Astrocyte (in vitro differentiated cells and primary cell): ENCODE measurements around the gene HIF1AN. TPM values are rescaled to one million over a fixed set of nuclear protein-coding genes. Genes with fewer than 3 reads are reported as not detected.
"Not testable (repeated sequence)": the region's sequence is repeated elsewhere in the genome, so short reads cannot be mapped to it uniquely, and the experiment has no call there.

Experiments
- DNase-seq: peaks from one replicate; pipeline ENCODE4 v3.0.0-alpha.2; 2010; ENCODE audit warnings: low read depth
- FAIRE-seq: peaks from 2 replicates; lab custom pipeline; 2011; peaks lifted over from hg19 to GRCh38; lab: Jason Lieb, UNC
- H2AFZ ChIP-seq: 2 replicates; pipeline ENCODE4 v1.6.0; 2012; ENCODE audit warnings: low read depth, low read length, inconsistent platforms
- H3K27ac ChIP-seq: 2 replicates; pipeline ENCODE4 v1.5.1; 2011; ENCODE audit warnings: low read depth, low read length, inconsistent platforms
- H3K27me3 ChIP-seq: 2 replicates; pipeline ENCODE4 v1.6.0; 2011; ENCODE audit warnings: low read length, inconsistent platforms; ENCODE audit not compliant: insufficient read depth
- H3K36me3 ChIP-seq: 2 replicates; pipeline ENCODE4 v1.5.1; 2011; ENCODE audit warnings: low read length, inconsistent platforms; ENCODE audit not compliant: insufficient read depth
- H3K4me1 ChIP-seq: 2 replicates; pipeline ENCODE4 v1.5.1; 2011; ENCODE audit warnings: low read length, inconsistent platforms; ENCODE audit not compliant: insufficient read depth
- H3K4me2 ChIP-seq: 2 replicates; pipeline ENCODE4 v1.6.0; 2012; ENCODE audit warnings: low read length, inconsistent platforms
- H3K4me3 ChIP-seq: 2 replicates; pipeline ENCODE4 v1.5.1; 2011; ENCODE audit warnings: low read depth, mild to moderate bottlenecking, low read length, inconsistent platforms; ENCODE audit not compliant: insufficient read depth
- H3K79me2 ChIP-seq: 2 replicates; pipeline ENCODE4 v1.6.0; 2012; ENCODE audit warnings: mild to moderate bottlenecking, low read length, inconsistent platforms; ENCODE audit not compliant: insufficient read depth
- H3K9ac ChIP-seq: 2 replicates; pipeline ENCODE4 v1.6.0; 2012; ENCODE audit warnings: mild to moderate bottlenecking, low read length, inconsistent platforms
- H3K9me3 ChIP-seq: 2 replicates; pipeline ENCODE4 v1.5.1; 2012; ENCODE audit warnings: low read depth, mild to moderate bottlenecking, low read length, inconsistent platforms; ENCODE audit not compliant: insufficient read depth
- H4K20me1 ChIP-seq: 2 replicates; pipeline ENCODE4 v1.6.0; 2012; ENCODE audit warnings: low read length, inconsistent platforms; ENCODE audit not compliant: insufficient read depth
- H3K27ac Mint-ChIP-seq: one replicate; pipeline ENCODE4 v1.8.0; 2021; ENCODE audit warnings: mild to moderate bottlenecking, mixed read lengths; ENCODE audit not compliant: unreplicated experiment
- H3K27me3 Mint-ChIP-seq: one replicate; pipeline ENCODE4 v1.8.0; 2021; ENCODE audit warnings: low read depth, mixed read lengths; ENCODE audit not compliant: unreplicated experiment
- H3K36me3 Mint-ChIP-seq: one replicate; pipeline ENCODE4 v1.8.0; 2021; ENCODE audit warnings: low read depth, mixed read lengths; ENCODE audit not compliant: unreplicated experiment
- H3K4me1 Mint-ChIP-seq: one replicate; pipeline ENCODE4 v1.8.0; 2021; ENCODE audit warnings: low read depth, mixed read lengths; ENCODE audit not compliant: unreplicated experiment
- H3K4me3 Mint-ChIP-seq: one replicate; pipeline ENCODE4 v1.8.0; 2021; ENCODE audit warnings: mild to moderate bottlenecking, moderate library complexity, mixed read lengths; ENCODE audit not compliant: unreplicated experiment
- H3K9me3 Mint-ChIP-seq: one replicate; pipeline ENCODE4 v1.8.0; 2021; ENCODE audit warnings: mild to moderate bottlenecking, mixed read lengths; ENCODE audit not compliant: unreplicated experiment
- EZH2 ChIP-seq: IDR thresholded peaks from 2 replicates; pipeline ENCODE4 v1.6.1; 2012; ENCODE audit warnings: mild to moderate bottlenecking, low read length, inconsistent platforms; ENCODE audit not compliant: insufficient read depth
- total RNA-seq: library from RNA; stranded (reverse); gene quantifications from 2 replicates; pipeline ENCODE4 v1.2.1, GENCODE V29; 2021
- TF ChIP-seq, protein P1 (sequence below): IDR thresholded peaks from 2 replicates; pipeline ENCODE4 v1.5.1; 2011; ENCODE audit warnings: low read depth, mild to moderate bottlenecking, inconsistent platforms, low read length, moderate library complexity; ENCODE audit not compliant: insufficient read depth

HIF1AN gene
- total RNA-seq, 1 donor from 2014 or later = 49.4 TPM

DNA sequence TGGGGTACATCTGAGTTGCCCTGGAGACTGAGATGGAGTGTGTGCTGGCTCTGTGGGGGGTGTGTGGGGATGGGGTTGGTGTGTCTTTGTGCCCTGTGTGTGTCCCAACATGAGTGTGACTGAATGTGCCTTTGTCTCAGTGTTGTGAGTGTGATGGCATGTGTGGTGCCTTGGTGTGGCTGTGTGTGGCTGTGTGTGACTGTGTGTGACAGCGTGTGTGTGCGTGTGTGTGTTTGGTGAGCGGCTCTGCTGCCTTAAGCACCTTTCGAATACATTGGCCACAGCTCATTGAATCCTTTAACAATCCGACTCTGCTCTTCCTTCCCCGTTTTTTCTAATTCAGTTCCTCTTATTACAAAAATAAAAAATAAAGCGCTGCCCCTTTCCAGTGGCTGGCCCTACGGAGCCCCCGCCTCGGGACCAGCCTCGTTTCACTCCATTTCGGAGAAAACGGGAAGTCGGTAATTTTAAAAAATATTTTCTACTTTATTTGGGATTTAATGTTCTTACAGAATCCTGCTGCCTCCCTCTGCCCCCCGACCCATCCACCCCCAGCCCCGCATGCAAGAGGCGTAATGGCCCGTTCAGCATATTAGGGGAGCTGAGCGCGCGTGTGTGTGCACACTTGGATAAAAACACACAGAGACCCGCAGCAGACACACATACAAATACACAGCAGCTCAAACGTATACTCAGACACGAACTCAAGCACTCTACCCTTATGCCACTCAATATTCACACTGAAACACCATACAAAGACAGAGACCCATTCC is 35.5 kb downstream of the HIF1AN start:
- H3K4me1 ChIP-seq = no peaks in the 10 kb centered on the region
- Mint-ChIP-seq H3K27me3 (peaks cover 36% of the 10 kb centered on the region), H3K36me3 (no peaks in the 10 kb centered on the region), H3K9me3 (no peaks in the 10 kb centered on the region), H3K27ac (no peak overlapping the region), H3K4me1 (no peaks in the 10 kb centered on the region), H3K4me3 (no peak overlapping the region)
- H3K4me2 ChIP-seq = no peak overlapping the region
- H2AFZ ChIP-seq = no peak overlapping the region
- no peak for DNase-seq
- no peaks in the 10 kb centered on the region for H3K79me2 ChIP-seq
- no peak for FAIRE-seq
- no peak for TF ChIP-seq EZH2
- no peaks in the 10 kb centered on the region for H3K9me3 ChIP-seq
- no peaks in the 10 kb centered on the region for H3K36me3 ChIP-seq
- H3K4me3 ChIP-seq = no peak overlapping the region
- no peak overlapping the region for H3K9ac ChIP-seq
- peaks cover 43% of the 10 kb centered on the region for H3K27me3 ChIP-seq
- H4K20me1 ChIP-seq = no peaks in the 10 kb centered on the region
- no peak overlapping the region for H3K27ac ChIP-seq

DNA sequence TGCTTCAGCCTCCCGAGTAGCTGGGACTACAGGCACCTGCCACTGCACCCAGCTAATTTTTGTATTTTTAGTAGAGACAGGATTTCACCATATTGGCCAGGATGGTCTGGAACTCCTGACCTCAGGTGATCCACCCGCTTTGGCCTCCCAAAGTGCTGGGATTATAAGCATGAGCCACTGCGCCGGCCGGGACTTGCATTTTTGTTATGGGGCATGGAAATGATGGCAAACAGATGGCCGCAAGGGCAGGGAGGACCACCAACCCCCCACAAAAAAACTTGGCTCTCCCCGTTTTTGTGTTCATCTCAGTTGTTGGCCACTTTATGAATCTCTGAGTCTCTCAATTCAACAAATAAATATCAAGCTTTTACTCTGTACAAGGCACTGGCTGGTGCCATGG is 39.4 kb downstream of the HIF1AN start:
- not testable (repeated sequence) for H3K27ac Mint-ChIP-seq, H4K20me1 ChIP-seq, DNase-seq, H3K9me3 ChIP-seq, H3K4me3 ChIP-seq, H3K4me1 Mint-ChIP-seq, H3K27ac ChIP-seq, H3K4me3 Mint-ChIP-seq, FAIRE-seq, H3K36me3 ChIP-seq, H3K4me1 ChIP-seq, H2AFZ ChIP-seq, H3K79me2 ChIP-seq, H3K4me2 ChIP-seq, H3K9me3 Mint-ChIP-seq, H3K36me3 Mint-ChIP-seq, H3K9ac ChIP-seq
- peaks cover 74% of the 10 kb centered on the region for H3K27me3 Mint-ChIP-seq
- peaks cover 15% of the 10 kb centered on the region for H3K27me3 ChIP-seq

DNA sequence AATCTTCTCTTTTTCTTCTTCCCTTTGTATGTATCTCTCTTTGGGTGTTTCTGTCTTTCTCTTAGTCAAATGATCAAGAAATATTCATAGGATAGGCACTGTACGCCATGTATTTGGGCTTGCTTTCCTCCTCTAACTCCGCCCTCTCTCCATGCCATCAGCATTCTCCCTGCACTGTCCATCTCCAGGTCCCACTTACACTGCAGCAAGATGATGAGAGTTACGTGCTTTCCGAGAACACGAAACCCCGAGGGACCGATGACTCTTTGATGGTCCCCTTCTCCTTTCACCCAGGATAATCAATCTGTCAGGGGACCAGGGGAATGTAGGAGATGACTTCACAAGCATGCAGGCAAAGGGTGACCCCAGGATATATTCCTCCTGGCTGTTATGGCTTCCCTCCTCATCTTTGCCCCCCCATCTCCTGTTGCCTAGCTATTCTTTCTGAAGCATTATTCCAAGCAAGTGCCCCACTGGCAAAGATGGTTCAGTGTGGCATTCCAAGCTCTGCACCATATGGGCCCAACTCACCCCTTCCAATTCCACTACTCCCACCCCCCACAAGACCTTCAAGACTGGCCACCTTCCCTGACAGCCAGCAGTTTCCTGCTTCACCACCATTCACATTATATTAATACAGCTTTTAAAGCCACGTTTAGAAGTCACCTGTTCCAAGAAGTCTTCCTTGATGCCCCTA is 40.0 kb downstream of the HIF1AN start:
- Mint-ChIP-seq H3K36me3 (peaks cover 1% of the 10 kb centered on the region), H3K4me3 (no peak overlapping the region), H3K27me3 (peaks cover 78% of the 10 kb centered on the region), H3K4me1 (peaks cover 4% of the 10 kb centered on the region), H3K27ac (no peak overlapping the region), H3K9me3 (peaks cover 4% of the 10 kb centered on the region)
- peaks cover 9% of the 10 kb centered on the region for H3K27me3 ChIP-seq
- H3K9ac ChIP-seq = no peak overlapping the region
- H3K79me2 ChIP-seq = no peaks in the 10 kb centered on the region
- no peak overlapping the region for H3K4me3 ChIP-seq
- H3K36me3 ChIP-seq = no peaks in the 10 kb centered on the region
- DNase-seq (no peak), FAIRE-seq (no peak)
- H4K20me1 ChIP-seq = no peaks in the 10 kb centered on the region
- H3K4me1 ChIP-seq = no peaks in the 10 kb centered on the region
- H2AFZ ChIP-seq = no peak overlapping the region
- no peak overlapping the region for H3K27ac ChIP-seq
- no peak for TF ChIP-seq EZH2
- TF ChIP-seq, protein P1, sequence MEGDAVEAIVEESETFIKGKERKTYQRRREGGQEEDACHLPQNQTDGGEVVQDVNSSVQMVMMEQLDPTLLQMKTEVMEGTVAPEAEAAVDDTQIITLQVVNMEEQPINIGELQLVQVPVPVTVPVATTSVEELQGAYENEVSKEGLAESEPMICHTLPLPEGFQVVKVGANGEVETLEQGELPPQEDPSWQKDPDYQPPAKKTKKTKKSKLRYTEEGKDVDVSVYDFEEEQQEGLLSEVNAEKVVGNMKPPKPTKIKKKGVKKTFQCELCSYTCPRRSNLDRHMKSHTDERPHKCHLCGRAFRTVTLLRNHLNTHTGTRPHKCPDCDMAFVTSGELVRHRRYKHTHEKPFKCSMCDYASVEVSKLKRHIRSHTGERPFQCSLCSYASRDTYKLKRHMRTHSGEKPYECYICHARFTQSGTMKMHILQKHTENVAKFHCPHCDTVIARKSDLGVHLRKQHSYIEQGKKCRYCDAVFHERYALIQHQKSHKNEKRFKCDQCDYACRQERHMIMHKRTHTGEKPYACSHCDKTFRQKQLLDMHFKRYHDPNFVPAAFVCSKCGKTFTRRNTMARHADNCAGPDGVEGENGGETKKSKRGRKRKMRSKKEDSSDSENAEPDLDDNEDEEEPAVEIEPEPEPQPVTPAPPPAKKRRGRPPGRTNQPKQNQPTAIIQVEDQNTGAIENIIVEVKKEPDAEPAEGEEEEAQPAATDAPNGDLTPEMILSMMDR = no peak
- no peak overlapping the region for H3K4me2 ChIP-seq
- no peaks in the 10 kb centered on the region for H3K9me3 ChIP-seq
